K562 (cell line): ENCODE data around the gene COX6A2. TPM values are rescaled to one million over a fixed set of nuclear protein-coding genes. Genes with fewer than 3 reads are reported as not detected.
A peak's percentile ranks its signal among the peaks of the same experiment; 100 is the strongest.

Experiments
- ATAC-seq: fragments of 200-7000 bp; cut with Tn5 transposase; 3 replicates; pipeline ENCODE4 v1.9.1; 2020; ENCODE audit warnings: moderate library complexity
- BruUV-seq: library from RNA; stranded (reverse); fragments of 400-500 nt; replicated peaks from 2 replicates; lab custom pipeline; 2021; lab: Mats Ljungman, UMichigan
- CTCF ChIA-PET: fragments of 300-600 bp; formaldehyde crosslinking; extraction: SDS; loops from one replicate; lab custom pipeline; 2021; ENCODE audit warnings: low intra/inter-chr PET ratio; lab: Yijun Ruan, JAX
- POLR2A ChIA-PET: fragments of 300-600, 350-650 bp; sonication (Branson Sonifier 250); formaldehyde crosslinking; extraction: SDS; loops from one replicate; lab custom pipeline; 2021; ENCODE audit warnings: antibody characterized with exemption, inconsistent platforms; lab: Yijun Ruan, JAX
- DNase-seq, 4 experiments: peaks; one replicate each; pipeline versions ENCODE4 v3.0.0 to v3.0.0-alpha.2; 2011 to 2018; ENCODE audit warnings: low spot score in 3 of 4, mixed read lengths in 3 of 4; ENCODE audit errors: extremely low read depth in 1 of 4
- FAIRE-seq: peaks from 2 replicates; lab custom pipeline; 2011; peaks lifted over from hg19 to GRCh38; lab: Jason Lieb, UNC
- H2AFZ ChIP-seq: 2 replicates; pipeline ENCODE4 v1.6.0; 2011; ENCODE audit warnings: low read depth, low read length, control low read depth, inconsistent platforms
- H3K27ac ChIP-seq: fragments of 200-600 bp; 3 replicates; pipeline ENCODE4 v1.8.0; 2011; ENCODE audit warnings: low read depth, mild to moderate bottlenecking, control low read depth, inconsistent platforms, low read length, moderate library complexity, mixed read lengths; ENCODE audit errors: extremely low read depth
- H3K27me3 ChIP-seq, 2 experiments: fragments of 300-600 bp in 1 of 2; 2 replicates in 1 of 2; 3 replicates in 1 of 2; pipeline versions ENCODE4 v1.6.0 to v1.8.0; 2011; ENCODE audit warnings: inconsistent platforms in 2 of 2, low read length in 2 of 2, mild to moderate bottlenecking in 1 of 2, mixed read lengths in 1 of 2, moderate library complexity in 1 of 2; ENCODE audit not compliant: control insufficient read depth in 2 of 2, insufficient read depth in 2 of 2
- H3K36me3 ChIP-seq: fragments of 300-600 bp; 3 replicates; pipeline ENCODE4 v1.8.0; 2011; ENCODE audit warnings: mild to moderate bottlenecking, low read length, inconsistent platforms; ENCODE audit not compliant: control insufficient read depth, insufficient read depth
- H3K4me1 ChIP-seq, 2 experiments: fragments of 200-600 bp in 1 of 2; replicated peaks in 1 of 2; 2 replicates in 1 of 2; 3 replicates in 1 of 2; pipeline versions ENCODE4 v1.5.1 to v1.8.0; 2011; ENCODE audit warnings: inconsistent platforms in 2 of 2, low read length in 2 of 2, mild to moderate bottlenecking in 1 of 2, mixed read lengths in 1 of 2, moderate library complexity in 1 of 2; ENCODE audit not compliant: control insufficient read depth in 2 of 2, insufficient read depth in 2 of 2
- H3K4me2 ChIP-seq: 2 replicates; pipeline ENCODE4 v1.6.1; 2011; ENCODE audit warnings: low read length, control low read depth, inconsistent platforms, mixed read lengths; ENCODE audit not compliant: insufficient read depth
- H3K4me3 ChIP-seq: fragments of 200-600 bp; sonication (generic), shearing (Covaris generic); 2 replicates; pipeline ENCODE4 v1.5.1; 2016; ENCODE audit warnings: control low read depth, inconsistent platforms
- H3K79me2 ChIP-seq: fragments of 200-600 bp; 3 replicates; pipeline ENCODE4 v1.8.0; 2011; ENCODE audit warnings: low read length, inconsistent platforms; ENCODE audit not compliant: control insufficient read depth, insufficient read depth
- H3K9ac ChIP-seq, 2 experiments: 2 replicates each; pipeline versions ENCODE4 v1.6.0 to v1.6.1; 2011; ENCODE audit warnings: low read depth in 2 of 2, low read length in 2 of 2, control low read depth in 1 of 2, inconsistent platforms in 1 of 2, mild to moderate bottlenecking in 1 of 2, mixed read lengths in 1 of 2; ENCODE audit not compliant: insufficient read depth in 1 of 2
- H3K9me1 ChIP-seq: one replicate; pipeline ENCODE4 v1.6.0; 2011; ENCODE audit warnings: inconsistent platforms, mild to moderate bottlenecking, low read length, moderate library complexity; ENCODE audit not compliant: control insufficient read depth, insufficient read depth
- H3K9me3 ChIP-seq: replicated peaks from 2 replicates; pipeline ENCODE4 v1.5.1; 2011; ENCODE audit warnings: low read depth, low read length, inconsistent platforms; ENCODE audit not compliant: control insufficient read depth, insufficient read depth
- H4K20me1 ChIP-seq: replicated peaks from 2 replicates; pipeline ENCODE4 v1.6.1; 2011; ENCODE audit warnings: low read length, inconsistent platforms, mixed read lengths; ENCODE audit not compliant: control insufficient read depth, insufficient read depth
- PBX2 ChIP-seq, 2 experiments: IDR thresholded peaks in 1 of 2; conservative IDR thresholded peaks in 1 of 2; 2 replicates each; pipeline ENCODE4 v1.6.1; 2016; ENCODE audit warnings: low read depth in 2 of 2, mild to moderate bottlenecking in 1 of 2, missing compliant biosample characterization in 1 of 2, missing genetic modification characterization in 1 of 2, moderate library complexity in 1 of 2
- RBM25 ChIP-seq: fragments of 200-400 bp; formaldehyde crosslinking; IDR thresholded peaks from 2 replicates; pipeline ENCODE4 v1.6.1; 2018; ENCODE audit warnings: low read length, low read depth, moderate library complexity; ENCODE audit not compliant: severe bottlenecking
- WGBS: fragments of 100-300 bp; shearing (Covaris generic); methylation state at CpG from one replicate; pipeline ENCODE4 v1.1.6; 2016; ENCODE audit warnings: low coverage, mixed read lengths; ENCODE audit not compliant: insufficient coverage; ENCODE audit errors: missing lambda C conversion rate; 5-methylcytosine and 5-hydroxymethylcytosine counted together
- in situ Hi-C: fragments of 300-500 bp; cut with MboI; formaldehyde crosslinking; loops from 4 replicates; pipeline ENCODE4 v1.15.0; 2018; ENCODE audit warnings: inconsistent platforms, mixed read lengths
- intact Hi-C: fragments of 100-400 bp; cut with micrococcal nuclease; formaldehyde crosslinking; loops from 2 replicates; pipeline ENCODE4 v1.14.2; 2022
- polyA plus RNA-seq, 8 experiments: library from polyadenylated mRNA; depleted of rRNA in 4 of 8; stranded (reverse) in 5 of 8; unstranded in 3 of 8; fragments of >200 nt; fragmentation: Nextera tagmentation in 2 of 8; fragmentation: Illumina TruSeq in 1 of 8; extraction: Ambion mirVana in 2 of 8; extraction: Trizol in 1 of 8; gene quantifications; 2 replicates each; pipeline versions ENCODE4 v1.2.1 to v1.2.3, GENCODE V29; 2011 to 2014; ENCODE audit warnings: inconsistent platforms in 1 of 8, missing spikeins in 1 of 8
- total RNA-seq, 7 experiments: library from RNA; depleted of rRNA in 6 of 7; stranded (reverse); fragments of >200 nt in 6 of 7; fragmentation: Illumina TruSeq in 2 of 7; extraction: Trizol in 2 of 7; gene quantifications; 2 replicates each; pipeline versions ENCODE4 v1.2.1 to v1.2.3, GENCODE V29; 2011 to 2021; ENCODE audit warnings: low replicate concordance in 1 of 7

Gene COX6A2
- total and polyA plus RNA-seq, 9 of the 15 experiments (the other 6 are each of a cell fraction or from before 2014, with no cell fraction given), result not detected

- POLR2A ChIA-PET, result interaction anchor here (0.6 to 1.2 kb wide), 3 partner anchors 12 to 444 kb away, joined by 3 read pairs; partner anchors contain the start of gene HSD3B7
- WGBS, result 9% methylated on average over 7 of the region's 7 CpGs
Observed at GRCh38 chr16:31428638-31429247, 583 bp upstream of the COX6A2 start.

More at GRCh38 chr16:31428638-31429247, 583 bp upstream of the COX6A2 start:
- no peak for DNase-seq
- Histone ChIP-seq H2AFZ (no peak overlapping the region), H4K20me1 (no peaks in the 10 kb centered on the region), H3K9ac (no peak overlapping the region), H3K27me3 (peaks cover 6 to 11% of the 10 kb centered on the region in 2 experiments; a peak in 4 of 5 replicates), H3K4me2 (no peak overlapping the region), H3K27ac (no peak overlapping the region)
- FAIRE-seq, result no peak
- no peak for ATAC-seq
- in situ Hi-C loops, result loop anchor here (25.0 kb wide), 1 partner anchor 441 kb away; the partner anchor contains the start of gene HSD3B7
- intact Hi-C loops, result no loop called here
- CTCF ChIA-PET, result no interaction called here
- no TSS peak for BruUV-seq
- TF ChIP-seq PBX2 (CRISPR knock-in tag; IDR thresholded peaks at IDR 0.05; ENCODE audit: low read depth), result no peak
- no peak for TF ChIP-seq PBX2 (tag; conservative IDR thresholded peaks at IDR 0.05; ENCODE audit: low read depth)
- peak; percentile 12 for TF ChIP-seq RBM25
- TF ChIP-seq, all 486 proteins: peak for 1
- H3K36me3 ChIP-seq, result no peaks in the 10 kb centered on the region
- H3K4me3 ChIP-seq, result no peak overlapping the region
- peaks cover 0 to 12% of the 10 kb centered on the region in 2 experiments; a peak in 2 of 5 replicates for H3K4me1 ChIP-seq
- H3K9me1 ChIP-seq, result no peaks in the 10 kb centered on the region
- H3K9me3 ChIP-seq, result no peaks in the 10 kb centered on the region
- H3K79me2 ChIP-seq, result no peaks in the 10 kb centered on the region
